ENCODE results near the gene LDLR.
"Not testable (repeated sequence)": the region's sequence is repeated elsewhere in the genome, so short reads cannot be mapped to it uniquely, and the experiment has no call there.

LDLR gene

GRCh38 chr19:11180346-11180745, 91.1 kb downstream of the LDLR start:
- no peak for DNase-seq (ENCODE audit: low spot score)
- peak overlapping the region; percentile 79 for H3K27ac ChIP-seq
- TF ChIP-seq CTCF (IDR thresholded peaks at IDR 0.05) = no peak
- peak overlapping the region; percentile 35 for H3K4me3 ChIP-seq

GRCh38 chr19:11180975-11181374, 91.7 kb downstream of the LDLR start:
- Histone ChIP-seq H3K27ac (peak overlapping the region; percentile 79 to 85), H3K4me3 (peak overlapping the region; percentile 35)
- not testable (repeated sequence) for DNase-seq (ENCODE audit: low spot score)

GRCh38 chr19:11181488-11181887, 92.2 kb downstream of the LDLR start:
- no peak for TF ChIP-seq CTCF (IDR thresholded peaks at IDR 0.05)
- peak overlapping the region; percentile 79 to 85 for H3K27ac ChIP-seq
- H3K4me3 ChIP-seq = no peak overlapping the region
- DNase-seq (ENCODE audit: low spot score) = no peak

All from coronary artery (tissue), 2 donors.